Esophagus (tissue), 2 donors: ENCODE data around the gene QSOX2. TPM values are rescaled to one million over a fixed set of nuclear protein-coding genes. Genes with fewer than 3 reads are reported as not detected.

Experiments used
- H3K27ac ChIP-seq, 2 donors: one replicate each; pipeline ENCODE4 v1.5.1; 2013; ENCODE audit warnings: low read depth in 2 of 2, mild to moderate bottlenecking in 2 of 2, inconsistent platforms in 1 of 2, low read length in 1 of 2, moderate library complexity in 1 of 2
- H3K27me3 ChIP-seq, 2 donors: one replicate each; pipeline ENCODE4 v1.6.1; 2013; ENCODE audit warnings: low read length in 2 of 2, control low read depth in 1 of 2, mild to moderate bottlenecking in 1 of 2; ENCODE audit not compliant: insufficient read depth in 2 of 2, control insufficient read depth in 1 of 2
- H3K36me3 ChIP-seq, 2 donors: one replicate each; pipeline ENCODE4 v1.6.1; 2013; ENCODE audit warnings: low read length in 1 of 2; ENCODE audit not compliant: control insufficient read depth in 2 of 2, insufficient read depth in 2 of 2
- H3K4me1 ChIP-seq, 2 donors: one replicate each; pipeline ENCODE4 v1.6.1; 2013; ENCODE audit warnings: low read length in 1 of 2; ENCODE audit not compliant: control insufficient read depth in 2 of 2, insufficient read depth in 2 of 2
- H3K4me3 ChIP-seq, 2 donors: one replicate each; pipeline ENCODE4 v1.5.1; 2013; ENCODE audit warnings: low read length in 2 of 2, mild to moderate bottlenecking in 2 of 2, low read depth in 1 of 2, moderate library complexity in 1 of 2
- H3K9me3 ChIP-seq, 2 donors: one replicate each; pipeline ENCODE4 v1.6.1; 2013; ENCODE audit warnings: mild to moderate bottlenecking in 2 of 2, low read depth in 1 of 2, low read length in 1 of 2, moderate library complexity in 1 of 2; ENCODE audit not compliant: control insufficient read depth in 2 of 2, insufficient read depth in 1 of 2
- WGBS, 2 donors: extraction: QIAGEN DNeasy Blood & Tissue Kit; methylation state at CpG; one replicate each; pipeline ENCODE4 v1.1.7; 2013; 5-methylcytosine and 5-hydroxymethylcytosine counted together
- polyA plus RNA-seq, 2 donors: library from polyadenylated mRNA; stranded (reverse); fragments of 200-250 nt; gene quantifications; one replicate each; pipeline ENCODE4 v1.2.3, GENCODE V29; 2013
- donor health status: healthy with polysubstance abuse.
- donor health status: Bipolar disorder and iron deficiency.

Gene QSOX2
- polyA plus RNA-seq, 2 donors, result 2.6 to 3.6 TPM

- H3K27me3 ChIP-seq, result no peaks in the 10 kb centered on the region
- H3K9me3 ChIP-seq, result no peaks in the 10 kb centered on the region
- H3K27ac ChIP-seq, result no peak overlapping the region
- WGBS, 2 donors, result 81 to 82% methylated on average over 15 of the region's 15 CpGs
- H3K4me3 ChIP-seq, result no peak overlapping the region
- H3K36me3 ChIP-seq, result peaks cover 0 to 13% of the 10 kb centered on the region in 2 donors
- peaks cover 1 to 2% of the 10 kb centered on the region in 2 donors for H3K4me1 ChIP-seq
These were observed 12.2 kb downstream of the QSOX2 start for GRCh38 chr9:136233411-136233810.

GRCh38 chr9:136232969-136233368, 12.6 kb downstream of the QSOX2 start:
- 69 to 75% methylated on average over 10 of the region's 10 CpGs for WGBS, 2 donors
- Histone ChIP-seq H3K9me3 (no peaks in the 10 kb centered on the region), H3K36me3 (peaks cover 0 to 13% of the 10 kb centered on the region in 2 donors)

DNA sequence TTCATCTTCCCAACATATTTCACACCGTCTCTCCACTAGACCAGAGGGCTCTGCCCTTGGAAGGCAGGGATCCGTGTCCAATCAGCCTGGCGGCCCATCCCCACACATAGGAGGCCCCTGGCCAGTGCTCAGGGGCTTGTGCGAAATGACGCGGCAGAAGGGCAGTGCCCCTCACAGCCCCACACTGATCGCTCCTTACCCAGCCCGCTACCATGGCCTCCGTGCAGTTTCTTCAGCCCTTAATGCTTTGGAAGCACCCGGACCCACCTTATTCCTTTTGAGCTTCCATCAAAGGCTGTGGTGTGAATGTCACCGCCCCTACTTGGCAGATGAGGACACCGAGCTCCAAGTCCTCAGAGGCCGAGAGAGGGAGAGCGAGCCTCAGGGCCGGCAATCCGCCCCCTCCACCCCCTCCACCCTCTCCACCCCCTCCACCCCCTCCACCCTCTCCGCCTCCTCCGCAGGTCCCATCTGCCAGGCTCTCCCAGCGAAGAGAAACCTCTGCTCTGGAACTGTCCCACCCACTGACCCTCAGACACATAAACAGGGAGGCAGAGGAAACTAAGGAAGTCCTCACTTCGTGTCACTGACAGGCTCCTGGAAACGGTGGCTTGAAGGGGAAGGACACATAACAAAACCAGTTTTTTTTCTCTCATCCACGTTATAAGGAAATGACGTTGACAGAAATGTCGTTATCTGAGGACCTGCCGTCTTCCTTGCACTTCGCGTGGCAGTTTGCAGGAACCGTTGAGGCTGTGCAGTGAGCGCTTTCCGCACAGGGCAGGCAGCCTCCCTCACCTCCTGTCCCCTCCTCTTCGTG, 13.9 kb downstream of the QSOX2 start:
- Histone ChIP-seq H3K27ac (no peak overlapping the region), H3K4me3 (no peak overlapping the region), H3K4me1 (peaks cover 0 to 2% of the 10 kb centered on the region in 2 donors), H3K27me3 (no peaks in the 10 kb centered on the region), H3K36me3 (peaks cover 0 to 13% of the 10 kb centered on the region in 2 donors), H3K9me3 (no peaks in the 10 kb centered on the region)
- WGBS, 2 donors, result 76 to 86% methylated on average over 29 to 31 of the region's 31 CpGs

More at GRCh38 chr9:136232969-136233368, 12.6 kb downstream of the QSOX2 start:
- Histone ChIP-seq H3K4me3 (no peak overlapping the region), H3K27me3 (no peaks in the 10 kb centered on the region), H3K4me1 (peaks cover 0 to 2% of the 10 kb centered on the region in 2 donors), H3K27ac (no peak overlapping the region)

DNA sequence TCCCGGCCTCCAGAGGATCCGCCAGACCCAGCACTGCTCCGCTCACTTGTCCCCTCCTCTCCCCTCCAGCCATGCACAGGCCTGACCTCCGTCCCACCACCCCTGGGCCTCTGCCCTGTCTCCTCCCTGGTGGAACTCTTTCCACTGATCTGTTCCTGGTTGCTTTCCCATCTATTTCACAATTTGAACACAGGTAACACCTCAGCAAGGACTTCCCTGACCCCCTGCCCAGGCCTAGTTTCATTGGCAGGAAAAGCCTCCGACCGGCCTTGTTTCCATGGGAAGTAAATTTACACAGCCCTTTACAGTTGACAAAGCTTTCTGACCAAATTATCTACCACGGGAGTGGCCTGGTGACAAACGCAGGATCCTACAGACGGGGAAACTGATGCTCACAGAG, 14.8 kb downstream of the QSOX2 start:
- Histone ChIP-seq H3K4me1 (peaks cover 0 to 8% of the 10 kb centered on the region in 2 donors), H3K4me3 (no peak overlapping the region), H3K27ac (no peak overlapping the region), H3K9me3 (no peaks in the 10 kb centered on the region), H3K27me3 (no peaks in the 10 kb centered on the region), H3K36me3 (peaks cover 0 to 9% of the 10 kb centered on the region in 2 donors)
- 85 to 91% methylated on average over 9 of the region's 9 CpGs for WGBS, 2 donors

- Histone ChIP-seq H3K36me3 (peaks cover 0 to 6% of the 10 kb centered on the region in 2 donors), H3K27me3 (no peaks in the 10 kb centered on the region), H3K27ac (no peak overlapping the region), H3K4me3 (no peak overlapping the region), H3K9me3 (no peaks in the 10 kb centered on the region), H3K4me1 (peaks cover 0 to 11% of the 10 kb centered on the region in 2 donors)
- 91 to 92% methylated on average over 10 of the region's 10 CpGs for WGBS, 2 donors
These were observed 15.2 kb downstream of the QSOX2 start for GRCh38 chr9:136230365-136230764.

DNA sequence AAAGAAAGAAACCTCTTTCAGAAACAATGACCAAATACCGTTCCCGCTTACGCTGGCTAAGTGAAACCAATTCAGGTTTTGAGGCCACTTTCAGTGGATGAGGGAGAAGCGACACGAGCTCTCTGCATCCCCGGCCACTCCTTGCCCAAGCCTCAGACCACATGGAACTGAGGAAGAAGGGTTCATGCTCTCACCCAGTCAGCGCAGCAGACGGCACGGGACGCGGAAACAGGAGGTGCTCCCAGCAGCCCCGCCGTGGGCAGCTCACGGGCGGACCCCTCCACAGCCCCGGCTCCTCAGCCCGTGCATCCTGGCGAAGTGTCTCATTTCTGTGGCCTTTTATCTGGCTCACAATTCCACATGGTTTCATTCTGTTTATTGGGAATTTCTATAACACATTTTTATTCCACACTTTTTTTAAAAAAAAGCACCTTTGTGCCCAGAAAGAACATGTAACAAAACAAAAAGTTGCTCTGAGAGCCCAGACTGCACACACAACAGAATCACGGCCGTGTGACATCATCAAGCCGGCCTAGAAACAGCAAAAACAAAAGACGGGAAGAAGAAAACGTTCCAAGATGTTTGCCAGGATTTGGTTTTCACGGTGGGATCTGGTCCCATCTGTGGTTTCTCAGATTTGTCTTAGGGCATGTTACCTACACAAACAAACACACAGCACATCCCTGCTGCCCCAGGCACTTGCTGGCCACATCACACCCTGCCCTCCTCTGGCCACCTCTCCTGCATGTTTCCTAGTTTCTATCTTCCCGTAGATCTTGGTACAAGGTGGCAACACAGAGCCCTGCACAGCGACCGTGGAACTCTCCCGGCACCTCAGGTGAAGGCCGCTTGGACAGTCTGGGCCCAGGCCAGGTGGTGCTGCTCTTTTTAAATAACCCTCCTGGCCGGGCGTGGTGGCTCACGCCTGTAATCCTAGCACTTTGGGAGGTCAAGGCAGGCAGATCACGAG, 16.2 kb downstream of the QSOX2 start:
- Histone ChIP-seq H3K36me3 (peaks cover 0 to 2% of the 10 kb centered on the region in 2 donors), H3K4me3 (no peak overlapping the region), H3K27ac (no peak overlapping the region), H3K4me1 (peaks cover 0 to 11% of the 10 kb centered on the region in 2 donors), H3K27me3 (no peaks in the 10 kb centered on the region), H3K9me3 (no peaks in the 10 kb centered on the region)
- 87% methylated on average over 33 of the region's 33 CpGs for WGBS, 2 donors

- Histone ChIP-seq H3K4me1 (peaks cover 0 to 11% of the 10 kb centered on the region in 2 donors), H3K27ac (no peak overlapping the region), H3K27me3 (no peaks in the 10 kb centered on the region), H3K9me3 (no peaks in the 10 kb centered on the region), H3K36me3 (peaks cover 0 to 4% of the 10 kb centered on the region in 2 donors), H3K4me3 (no peak overlapping the region)
- 76 to 77% methylated on average over 18 of the region's 18 CpGs for WGBS, 2 donors
These were observed 17.3 kb downstream of the QSOX2 start for GRCh38 chr9:136228107-136228875.

GRCh38 chr9:136226680-136227407, 18.8 kb downstream of the QSOX2 start:
- Histone ChIP-seq H3K27ac (no peak overlapping the region), H3K4me3 (no peak overlapping the region), H3K36me3 (peaks cover 0 to 15% of the 10 kb centered on the region in 2 donors), H3K27me3 (no peaks in the 10 kb centered on the region), H3K9me3 (no peaks in the 10 kb centered on the region), H3K4me1 (peaks cover 0 to 11% of the 10 kb centered on the region in 2 donors)
- 85 to 86% methylated on average over 30 of the region's 30 CpGs for WGBS, 2 donors
